AG09319 (cell line): ENCODE results near the gene GATD1.

Experiments
- DNase-seq: peaks from one replicate; pipeline ENCODE4 v3.0.0-alpha.2; 2010; ENCODE audit warnings: low read depth; ENCODE audit errors: extremely low read depth
- CTCF ChIP-seq: IDR thresholded peaks from 2 replicates; pipeline ENCODE4 v1.5.1; 2011; ENCODE audit warnings: low read depth, mild to moderate bottlenecking, inconsistent platforms, low read length, moderate library complexity

GATD1 gene

GRCh38 chr11:794013-794765, 16.9 kb upstream of the GATD1 start:
- no peak for TF ChIP-seq CTCF

GRCh38 chr11:793556-793955, 16.3 kb upstream of the GATD1 start:
- DNase-seq: no peak
- no peak for TF ChIP-seq CTCF

More at GRCh38 chr11:794013-794765, 16.9 kb upstream of the GATD1 start:
- DNase-seq: no peak

- no peak for TF ChIP-seq CTCF
- DNase-seq: no peak
Measured at GRCh38 chr11:792873-793272, 15.6 kb upstream of the GATD1 start.

GRCh38 chr11:792535-792821, 15.2 kb upstream of the GATD1 start:
- TF ChIP-seq CTCF: no peak
- no peak for DNase-seq

- no peak for DNase-seq
Measured at GRCh38 chr11:791658-792534, 14.6 kb upstream of the GATD1 start.

GRCh38 chr11:790721-791564, 13.7 kb upstream of the GATD1 start:
- DNase-seq: no peak
- TF ChIP-seq CTCF: no peak

More at GRCh38 chr11:791658-792534, 14.6 kb upstream of the GATD1 start:
- TF ChIP-seq CTCF: no peak
